Testis (tissue), 3 donors: ENCODE results near the gene LRRC8D. TPM values are rescaled to one million over a fixed set of nuclear protein-coding genes. Genes with fewer than 3 reads are reported as not detected.

Experiments used
- DNase-seq: peaks from one replicate; pipeline ENCODE4 v3.0.0-alpha.2; 2019
- H3K27ac ChIP-seq, 2 donors: fragments of 200-600 bp; sonication (generic); one replicate each; pipeline ENCODE4 v1.5.1; 2019
- H3K27me3 ChIP-seq: fragments of 200-600 bp; sonication (generic); one replicate; pipeline ENCODE4 v1.5.1; 2019
- H3K36me3 ChIP-seq: fragments of 200-600 bp; sonication (generic); one replicate; pipeline ENCODE4 v1.5.1; 2017; ENCODE audit warnings: low read depth; ENCODE audit errors: missing control alignments
- H3K4me1 ChIP-seq: fragments of 200-600 bp; sonication (generic); one replicate; pipeline ENCODE4 v1.5.1; 2019
- H3K4me3 ChIP-seq, 2 donors: fragments of 200-600 bp; sonication (generic); one replicate each; pipeline ENCODE4 v1.5.1; 2017 to 2019
- H3K9me3 ChIP-seq: fragments of 200-600 bp; sonication (generic); one replicate; pipeline ENCODE4 v1.5.1; 2017
- CTCF ChIP-seq, 3 experiments: fragments of 450-650 bp in 2 of 3; fragments of 200-600 bp in 1 of 3; sonication (generic) in 1 of 3; IDR thresholded peaks; one replicate each; pipeline ENCODE4 v1.5.1; 2016 to 2019; ENCODE audit warnings: antibody characterized with exemption in 3 of 3, mild to moderate bottlenecking in 2 of 3, moderate library complexity in 1 of 3
- POLR2A ChIP-seq: fragments of 450-650 bp; IDR thresholded peaks from one replicate; pipeline ENCODE4 v1.6.1; 2017; ENCODE audit warnings: antibody characterized with exemption, mild to moderate bottlenecking, moderate library complexity
- WGBS, 2 donors: methylation state at CpG; one replicate each; pipeline ENCODE4 v1.1.5; 2018; 5-methylcytosine and 5-hydroxymethylcytosine counted together
- intact Hi-C: fragments of 100-400 bp; cut with DNase I; formaldehyde crosslinking; loops from one replicate; pipeline ENCODE4 v1.15.1; 2023; ENCODE audit warnings: low total_unique reads
- polyA plus RNA-seq: library from polyadenylated mRNA; stranded (reverse); fragments of 350-450 nt; fragmentation: Illumina TruSeq; extraction: RNeasy Lipid Tissue Mini Kit (QIAGEN cat#74804); gene quantifications from one replicate; pipeline ENCODE4 v1.2.3, GENCODE V29; 2014; ENCODE audit warnings: low read depth, low replicate concordance; ENCODE audit not compliant: insufficient read depth
- total RNA-seq, 2 donors: library from RNA; depleted of rRNA; stranded (reverse); fragments of >200 nt; gene quantifications; one replicate each; pipeline ENCODE4 v1.2.3, GENCODE V29; 2016

Gene LRRC8D
- total and polyA plus RNA-seq, 3 donors from 2014 or later: 20.8 to 46.1 (median 41.1) TPM

GRCh38 chr1:89884718-89885596 is 64.1 kb downstream of the LRRC8D start:
- Histone ChIP-seq H3K36me3 (no peaks in the 10 kb centered on the region), H3K9me3 (no peaks in the 10 kb centered on the region), H3K27ac (no peak overlapping the region), H3K27me3 (no peaks in the 10 kb centered on the region), H3K4me3 (no peak overlapping the region), H3K4me1 (no peaks in the 10 kb centered on the region)
- no peak for DNase-seq
- intact Hi-C loops: no loop called here
- 90 to 91% methylated on average over 6 of the region's 6 CpGs for WGBS, 2 donors
- TF ChIP-seq POLR2A (no peak), CTCF (IDR thresholded peaks at IDR 0.05) (no peak)

- intact Hi-C loops: no loop called here
- Histone ChIP-seq H3K27ac (no peak overlapping the region), H3K4me1 (no peaks in the 10 kb centered on the region), H3K27me3 (no peaks in the 10 kb centered on the region), H3K9me3 (no peaks in the 10 kb centered on the region), H3K4me3 (no peak overlapping the region), H3K36me3 (no peaks in the 10 kb centered on the region)
- TF ChIP-seq POLR2A: no peak
- no peak for TF ChIP-seq CTCF (IDR thresholded peaks at IDR 0.05)
- 96 to 97% methylated on average over 2 of the region's 2 CpGs for WGBS, 2 donors
- no peak for DNase-seq
These were observed 66.4 kb downstream of the LRRC8D start for GRCh38 chr1:89887270-89887669.

GRCh38 chr1:89887713-89888112 is 66.9 kb downstream of the LRRC8D start:
- intact Hi-C loops: no loop called here
- no peaks in the 10 kb centered on the region for H3K27me3 ChIP-seq
- no peak for DNase-seq
- no peaks in the 10 kb centered on the region for H3K36me3 ChIP-seq
- WGBS, 2 donors: 90 to 92% methylated on average over 1 of the region's 1 CpG
- no peak overlapping the region for H3K4me3 ChIP-seq
- H3K27ac ChIP-seq: no peak overlapping the region
- no peak for TF ChIP-seq CTCF (IDR thresholded peaks at IDR 0.05)
- TF ChIP-seq POLR2A: no peak
- no peaks in the 10 kb centered on the region for H3K4me1 ChIP-seq
- no peaks in the 10 kb centered on the region for H3K9me3 ChIP-seq

- 88 to 90% methylated on average over 5 of the region's 5 CpGs for WGBS, 2 donors
- intact Hi-C loops: no loop called here
- H3K27ac ChIP-seq: no peak overlapping the region
- no peaks in the 10 kb centered on the region for H3K36me3 ChIP-seq
- H3K4me3 ChIP-seq: no peak overlapping the region
- no peaks in the 10 kb centered on the region for H3K4me1 ChIP-seq
- TF ChIP-seq POLR2A: no peak
- no peak for TF ChIP-seq CTCF (IDR thresholded peaks at IDR 0.05)
- no peak for DNase-seq
- H3K27me3 ChIP-seq: no peaks in the 10 kb centered on the region
- no peaks in the 10 kb centered on the region for H3K9me3 ChIP-seq
These were observed 67.9 kb downstream of the LRRC8D start for GRCh38 chr1:89888480-89889322.
